H1 (cell line): ENCODE data around the gene S100A13. TPM values are rescaled to one million over a fixed set of nuclear protein-coding genes. Genes with fewer than 3 reads are reported as not detected.

Experiments
- CTCF ChIA-PET: fragments of 300-600 bp; sonication (Branson Sonifier 250); formaldehyde crosslinking; loops from one replicate; lab custom pipeline; 2021; ENCODE audit not compliant: partially characterized antibody; lab: Charles Lee
- POLR2A ChIA-PET: fragments of 300-600 bp; sonication (Branson Sonifier 250); formaldehyde crosslinking; loops from one replicate; lab custom pipeline; 2021; ENCODE audit warnings: inconsistent platforms; ENCODE audit not compliant: partially characterized antibody; lab: Charles Lee
- DNase-seq, 2 experiments: peaks; one replicate each; pipeline versions ENCODE4 v3.0.0 to v3.0.0-alpha.2; 2010 to 2022; ENCODE audit warnings: low spot score in 2 of 2, low read depth in 1 of 2, mixed read lengths in 1 of 2
- FAIRE-seq: peaks from 2 replicates; lab custom pipeline; 2011; peaks lifted over from hg19 to GRCh38; lab: Jason Lieb, UNC
- H2AFZ ChIP-seq: 2 replicates; pipeline ENCODE4 v1.8.1; 2012; ENCODE audit warnings: low read length, inconsistent platforms
- H2AK5ac ChIP-seq: 2 replicates; pipeline ENCODE4 v1.6.1; 2013; ENCODE audit warnings: low read depth, low read length
- H2BK120ac ChIP-seq: replicated peaks from 2 replicates; pipeline ENCODE3; 2013; ENCODE audit warnings: low read depth, low read length, inconsistent platforms
- H2BK12ac ChIP-seq: 2 replicates; pipeline ENCODE4 v1.6.1; 2013; ENCODE audit warnings: low read depth, low read length
- H2BK15ac ChIP-seq: 2 replicates; pipeline ENCODE4 v1.6.1; 2013; ENCODE audit warnings: low read length
- H2BK20ac ChIP-seq: 2 replicates; pipeline ENCODE4 v1.6.1; 2013; ENCODE audit warnings: low read length
- H2BK5ac ChIP-seq: 2 replicates; pipeline ENCODE4 v1.6.1; 2013; ENCODE audit warnings: low read depth, low read length
- H3K14ac ChIP-seq: 2 replicates; pipeline ENCODE4 v1.6.1; 2013; ENCODE audit warnings: inconsistent platforms; ENCODE audit not compliant: insufficient read length
- H3K18ac ChIP-seq: 2 replicates; pipeline ENCODE4 v1.6.1; 2013; ENCODE audit warnings: low read length; ENCODE audit errors: extremely low read depth
- H3K23ac ChIP-seq: 2 replicates; pipeline ENCODE4 v1.6.1; 2013; ENCODE audit warnings: inconsistent platforms; ENCODE audit not compliant: insufficient read length
- H3K23me2 ChIP-seq: 2 replicates; pipeline ENCODE4 v1.6.1; 2013; ENCODE audit warnings: low read depth, low read length
- H3K27ac ChIP-seq: 2 replicates; pipeline ENCODE4 v1.6.1; 2011; ENCODE audit warnings: low read depth, low read length, inconsistent platforms
- H3K27me3 ChIP-seq, 4 experiments: replicated peaks in 1 of 4; 1 replicate in 1 of 4; 2 replicates in 3 of 4; pipeline versions ENCODE4 v1.6.1 to v1.8.1; 2011 to 2013; ENCODE audit warnings: low read length in 3 of 4, mild to moderate bottlenecking in 3 of 4, inconsistent platforms in 2 of 4, mixed read lengths in 2 of 4, moderate library complexity in 1 of 4; ENCODE audit not compliant: control insufficient read depth in 3 of 4, insufficient read depth in 3 of 4; ENCODE audit errors: extremely low read depth in 1 of 4
- H3K36me3 ChIP-seq, 4 experiments: 2 replicates each; pipeline versions ENCODE4 v1.6.1 to v1.8.1; 2011 to 2013; ENCODE audit warnings: mild to moderate bottlenecking in 4 of 4, low read length in 3 of 4, moderate library complexity in 2 of 4, control low read depth in 1 of 4, inconsistent platforms in 1 of 4; ENCODE audit not compliant: insufficient read depth in 4 of 4, control insufficient read depth in 2 of 4
- H3K4ac ChIP-seq: replicated peaks from 2 replicates; pipeline ENCODE3; 2013; ENCODE audit warnings: low read length, low read depth, mixed read lengths, inconsistent platforms; ENCODE audit not compliant: insufficient read length
- H3K4me1 ChIP-seq, 4 experiments: replicated peaks in 1 of 4; 1 replicate in 1 of 4; 2 replicates in 3 of 4; pipeline versions ENCODE4 v1.6.1 to v1.8.1; 2011 to 2013; ENCODE audit warnings: low read length in 3 of 4, inconsistent platforms in 2 of 4, mixed read lengths in 1 of 4; ENCODE audit not compliant: insufficient read depth in 4 of 4, control insufficient read depth in 3 of 4
- H3K4me2 ChIP-seq, 2 experiments: 2 replicates each; pipeline versions ENCODE4 v1.6.1 to v1.8.1; 2011 to 2013; ENCODE audit warnings: low read depth in 2 of 2, low read length in 2 of 2, control low read depth in 1 of 2, inconsistent platforms in 1 of 2, mild to moderate bottlenecking in 1 of 2; ENCODE audit not compliant: insufficient read depth in 1 of 2
- H3K4me3 ChIP-seq, 4 experiments: fragments of 200-600, 300-600 bp in 1 of 4; sonication (generic), shearing (Covaris generic), sonication (Bioruptor Twin) in 1 of 4; 2 replicates each; pipeline versions ENCODE4 v1.5.1 to v1.8.1; 2011 to 2016; ENCODE audit warnings: low read length in 4 of 4, low read depth in 3 of 4, control low read depth in 2 of 4, inconsistent platforms in 2 of 4, mild to moderate bottlenecking in 2 of 4, mixed read lengths in 1 of 4, moderate library complexity in 1 of 4; ENCODE audit not compliant: insufficient read depth in 2 of 4; ENCODE audit errors: extremely low read depth in 1 of 4
- H3K56ac ChIP-seq: replicated peaks from 2 replicates; pipeline ENCODE3; 2013; ENCODE audit warnings: low read depth, mild to moderate bottlenecking, mixed read lengths, low read length, inconsistent platforms; ENCODE audit not compliant: insufficient read length
- H3K79me1 ChIP-seq: 2 replicates; pipeline ENCODE4 v1.6.1; 2013; ENCODE audit warnings: low read depth, low read length, control low read depth
- H3K79me2 ChIP-seq, 2 experiments: 2 replicates each; pipeline versions ENCODE4 v1.6.1 to v1.8.1; 2012 to 2013; ENCODE audit warnings: low read length in 2 of 2, mild to moderate bottlenecking in 2 of 2, inconsistent platforms in 1 of 2; ENCODE audit not compliant: insufficient read depth in 2 of 2, control insufficient read depth in 1 of 2
- H3K9ac ChIP-seq, 4 experiments: replicated peaks in 1 of 4; 1 replicate in 1 of 4; 2 replicates in 3 of 4; pipeline versions ENCODE4 v1.6.1 to v1.8.1; 2011 to 2013; ENCODE audit warnings: low read depth in 3 of 4, low read length in 3 of 4, control low read depth in 2 of 4, mild to moderate bottlenecking in 2 of 4, moderate library complexity in 2 of 4, inconsistent platforms in 1 of 4; ENCODE audit errors: extremely low read depth in 1 of 4
- H3K9me3 ChIP-seq, 2 experiments: 2 replicates each; pipeline versions ENCODE4 v1.6.1 to v1.8.1; 2012 to 2013; ENCODE audit warnings: mild to moderate bottlenecking in 2 of 2, moderate library complexity in 2 of 2, control low read depth in 1 of 2, inconsistent platforms in 1 of 2, low read depth in 1 of 2, low read length in 1 of 2, mixed read lengths in 1 of 2; ENCODE audit not compliant: insufficient read depth in 2 of 2
- H4K20me1 ChIP-seq, 2 experiments: replicated peaks in 1 of 2; 2 replicates each; pipeline versions ENCODE3 to v1.8.1; 2011 to 2013; ENCODE audit warnings: inconsistent platforms in 2 of 2, low read length in 2 of 2, mild to moderate bottlenecking in 1 of 2; ENCODE audit not compliant: insufficient read depth in 2 of 2, control insufficient read depth in 1 of 2
- H4K5ac ChIP-seq: 2 replicates; pipeline ENCODE4 v1.6.1; 2013; ENCODE audit warnings: low read length, low read depth, mixed read lengths, inconsistent platforms; ENCODE audit not compliant: insufficient read length
- H4K8ac ChIP-seq: 2 replicates; pipeline ENCODE4 v1.8.0; 2013; ENCODE audit warnings: mild to moderate bottlenecking, moderate library complexity, low read length, inconsistent platforms; ENCODE audit not compliant: insufficient read depth; ENCODE audit errors: extremely low read depth
- H4K91ac ChIP-seq: replicated peaks from 2 replicates; pipeline ENCODE3; 2013; ENCODE audit warnings: low read length, mixed read lengths, inconsistent platforms; ENCODE audit not compliant: insufficient read length
- JUN ChIP-seq: IDR thresholded peaks from 2 replicates; pipeline ENCODE4 v1.6.1; 2011; ENCODE audit warnings: low read depth, mild to moderate bottlenecking, improper control_type of control experiment, low read length
- WGBS, 2 experiments: shearing (Covaris generic) in 1 of 2; methylation state at CpG; one replicate each; pipeline versions ENCODE4 v1.1.6 to v1.1.7; 2013 to 2015; ENCODE audit warnings: low lambda C conversion rate in 2 of 2, mixed read lengths in 2 of 2, inconsistent platforms in 1 of 2, low coverage in 1 of 2, missing lambda C conversion rate in 1 of 2; ENCODE audit not compliant: insufficient replicate concordance in 2 of 2, insufficient coverage in 1 of 2, insufficient read length in 1 of 2; ENCODE audit errors: extremely low coverage in 1 of 2, missing lambda C conversion rate in 1 of 2; 5-methylcytosine and 5-hydroxymethylcytosine counted together
- polyA plus RNA-seq, 7 experiments: library from polyadenylated mRNA; depleted of rRNA in 3 of 7; stranded (reverse) in 5 of 7; unstranded in 2 of 7; fragments of >200 nt in 5 of 7; fragments of 200-250 nt in 2 of 7; gene quantifications; 1 replicate in 5 of 7; 2 replicates in 1 of 7; 4 replicates in 1 of 7; pipeline versions ENCODE4 v1.2.1 to v1.2.3, GENCODE V29; 2011 to 2013; ENCODE audit warnings: missing spikeins in 2 of 7, mixed read lengths in 2 of 7
- total RNA-seq: library from RNA; stranded (reverse); fragmentation: NEBNext Ultra II Directional; extraction: Animal tissue kit (Norgen Biotek cat#: 25700); gene quantifications from 2 replicates; pipeline ENCODE4 v1.2.1, GENCODE V29; 2021
- TF ChIP-seq, protein P1 (sequence below): IDR thresholded peaks from 2 replicates; pipeline ENCODE4 v1.6.1; 2012; ENCODE audit warnings: low read length, inconsistent platforms

Gene S100A13
- total and polyA plus RNA-seq, 2 of the 8 experiments (the other 6 are each of a cell fraction or from before 2014, with no cell fraction given): 63.6 to 127 TPM

DNA sequence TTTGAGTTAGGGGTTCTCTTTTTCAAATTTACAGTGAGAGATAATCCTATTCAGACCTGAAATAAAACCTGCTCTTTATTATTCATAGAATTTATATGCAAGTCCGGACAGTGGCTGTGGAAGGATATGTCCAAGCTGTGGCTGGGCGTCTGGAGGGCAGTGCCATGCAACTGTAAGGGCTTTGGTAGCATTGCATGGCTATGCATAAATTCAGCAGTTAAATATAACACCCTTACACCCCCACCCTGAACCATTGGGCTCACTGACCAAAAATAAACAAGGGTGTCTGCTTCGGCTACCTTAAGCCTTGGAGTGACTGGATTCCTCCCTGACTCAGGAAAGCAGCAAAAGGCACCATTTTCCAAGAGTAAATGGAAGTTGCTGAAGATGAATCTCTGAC lies 12.0 kb upstream of the S100A13 start:
- H3K23ac ChIP-seq: no peak overlapping the region
- no peak overlapping the region for H4K91ac ChIP-seq
- no peaks in the 10 kb centered on the region for H3K23me2 ChIP-seq
- no peaks in the 10 kb centered on the region for H3K79me1 ChIP-seq
- peaks cover 4 to 6% of the 10 kb centered on the region in 2 experiments for H4K20me1 ChIP-seq
- H3K9ac ChIP-seq: no peak overlapping the region
- no peak overlapping the region for H2BK20ac ChIP-seq
- peaks cover 56 to 85% (median 76%) of the 10 kb centered on the region in 4 experiments for H3K36me3 ChIP-seq
- H3K18ac ChIP-seq: no peak overlapping the region
- H3K27ac ChIP-seq: no peak overlapping the region
- ChIA-PET POLR2A (interaction anchor here (1.1 to 16.2 kb wide), 6 partner anchors 7 to 120 kb away, joined by 3 to 343 read pairs (median 18); partner anchors contain the start of genes ILF2, S100A1, S100A13 and SNAPIN), CTCF (interaction anchor here (0.6 to 5.4 kb wide), 2 partner anchors 11 to 38 kb away, joined by 3 to 28 read pairs; partner anchors contain the start of genes S100A1 and S100A13)
- no peak overlapping the region for H3K56ac ChIP-seq
- no peak for TF ChIP-seq JUN
- TF ChIP-seq, protein P1, sequence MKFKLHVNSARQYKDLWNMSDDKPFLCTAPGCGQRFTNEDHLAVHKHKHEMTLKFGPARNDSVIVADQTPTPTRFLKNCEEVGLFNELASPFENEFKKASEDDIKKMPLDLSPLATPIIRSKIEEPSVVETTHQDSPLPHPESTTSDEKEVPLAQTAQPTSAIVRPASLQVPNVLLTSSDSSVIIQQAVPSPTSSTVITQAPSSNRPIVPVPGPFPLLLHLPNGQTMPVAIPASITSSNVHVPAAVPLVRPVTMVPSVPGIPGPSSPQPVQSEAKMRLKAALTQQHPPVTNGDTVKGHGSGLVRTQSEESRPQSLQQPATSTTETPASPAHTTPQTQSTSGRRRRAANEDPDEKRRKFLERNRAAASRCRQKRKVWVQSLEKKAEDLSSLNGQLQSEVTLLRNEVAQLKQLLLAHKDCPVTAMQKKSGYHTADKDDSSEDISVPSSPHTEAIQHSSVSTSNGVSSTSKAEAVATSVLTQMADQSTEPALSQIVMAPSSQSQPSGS: no peak
- H3K27me3 ChIP-seq: no peaks in the 10 kb centered on the region
- H2BK12ac ChIP-seq: no peak overlapping the region
- no peak overlapping the region for H3K14ac ChIP-seq
- no peak overlapping the region for H2AFZ ChIP-seq
- H4K5ac ChIP-seq: no peak overlapping the region
- no peak overlapping the region for H2BK120ac ChIP-seq
- H3K4me2 ChIP-seq: no peak overlapping the region
- H3K4me3 ChIP-seq: no peak overlapping the region
- H3K79me2 ChIP-seq: peaks cover 0 to 47% of the 10 kb centered on the region in 2 experiments; a peak in 3 of 4 replicates
- no peak overlapping the region for H2AK5ac ChIP-seq
- WGBS, 2 experiments: 88% methylated on average over 3 of the region's 3 CpGs; no CpG with 5 or more reads in 1 of the 2 experiments
- no peaks in the 10 kb centered on the region for H3K9me3 ChIP-seq
- H2BK15ac ChIP-seq: no peak overlapping the region
- no peak overlapping the region for H2BK5ac ChIP-seq
- no peaks in the 10 kb centered on the region for H3K4me1 ChIP-seq
- FAIRE-seq (no peak), DNase-seq (no peak)
- H3K4ac ChIP-seq: no peak overlapping the region
- H4K8ac ChIP-seq: no peak overlapping the region
